Cardiac fibroblast (primary cell): Measurements from ENCODE around the gene CLHC1.
"Not testable (repeated sequence)": the region's sequence is repeated elsewhere in the genome, so short reads cannot be mapped to it uniquely, and the experiment has no call there.

Source experiments
- DNase-seq, 2 donors: peaks; one replicate each; pipeline versions ENCODE4 v3.0.0 to v3.0.0-alpha.2; 2010; ENCODE audit warnings: low read depth in 2 of 2
- H3K4me3 ChIP-seq, 2 donors: replicated peaks in 1 of 2; 1 replicate in 1 of 2; 2 replicates in 1 of 2; pipeline ENCODE4 v1.5.1; 2011; ENCODE audit warnings: low read depth in 2 of 2, low read length in 2 of 2, mild to moderate bottlenecking in 2 of 2, moderate library complexity in 1 of 2
- TF ChIP-seq, protein P1 (sequence below): IDR thresholded peaks from one replicate; pipeline ENCODE4 v1.5.1; 2011; ENCODE audit warnings: low read depth, mild to moderate bottlenecking, low read length, inconsistent platforms

The CLHC1 gene

DNA sequence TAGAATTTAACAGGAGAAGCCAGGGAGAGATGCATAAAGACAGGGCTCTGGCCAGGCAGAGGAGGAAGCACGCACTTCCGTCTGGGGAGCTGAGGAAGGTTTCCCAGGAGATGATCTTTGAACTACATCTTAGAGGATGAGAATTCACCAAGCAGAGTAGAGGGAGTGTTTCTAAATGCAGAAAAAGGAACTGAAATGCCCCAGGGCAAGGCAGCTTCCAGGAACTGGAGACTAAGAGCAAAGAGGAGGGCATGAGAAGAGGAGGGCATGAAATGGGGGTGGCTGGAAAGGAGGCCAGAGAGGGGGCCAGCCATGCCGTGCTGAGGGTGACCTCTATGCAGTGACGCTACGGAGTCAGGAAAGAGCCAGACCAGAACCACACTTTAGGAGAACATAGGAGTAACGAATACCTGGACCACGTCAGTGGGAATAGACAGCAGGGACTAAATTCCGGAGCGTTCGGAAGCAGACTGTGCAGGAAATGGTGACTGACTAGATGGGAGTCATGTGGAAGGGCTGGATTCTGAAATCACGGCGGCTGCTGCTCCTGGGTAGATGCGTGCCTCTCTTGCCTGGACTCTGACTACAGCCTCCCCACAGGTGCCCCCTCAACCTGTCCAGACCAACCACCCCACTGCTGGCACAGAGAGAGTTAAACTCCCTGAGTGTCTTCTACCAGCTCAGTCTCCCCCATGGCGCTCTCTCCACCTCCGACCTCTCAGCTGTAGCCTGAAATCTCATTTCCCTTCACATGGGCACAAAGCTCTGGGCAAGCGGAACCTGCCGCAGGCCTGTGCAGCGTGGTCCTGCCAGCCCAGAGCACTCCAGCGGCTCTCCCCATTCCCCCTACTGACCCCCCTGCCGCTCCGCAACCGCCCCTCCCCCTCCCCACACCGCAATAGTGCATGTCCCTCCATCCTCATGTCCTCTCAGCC lies 94.8 kb downstream of the CLHC1 start:
- H3K4me3 ChIP-seq, result no peak overlapping the region
- DNase-seq, result no peak
- TF ChIP-seq, protein P1, sequence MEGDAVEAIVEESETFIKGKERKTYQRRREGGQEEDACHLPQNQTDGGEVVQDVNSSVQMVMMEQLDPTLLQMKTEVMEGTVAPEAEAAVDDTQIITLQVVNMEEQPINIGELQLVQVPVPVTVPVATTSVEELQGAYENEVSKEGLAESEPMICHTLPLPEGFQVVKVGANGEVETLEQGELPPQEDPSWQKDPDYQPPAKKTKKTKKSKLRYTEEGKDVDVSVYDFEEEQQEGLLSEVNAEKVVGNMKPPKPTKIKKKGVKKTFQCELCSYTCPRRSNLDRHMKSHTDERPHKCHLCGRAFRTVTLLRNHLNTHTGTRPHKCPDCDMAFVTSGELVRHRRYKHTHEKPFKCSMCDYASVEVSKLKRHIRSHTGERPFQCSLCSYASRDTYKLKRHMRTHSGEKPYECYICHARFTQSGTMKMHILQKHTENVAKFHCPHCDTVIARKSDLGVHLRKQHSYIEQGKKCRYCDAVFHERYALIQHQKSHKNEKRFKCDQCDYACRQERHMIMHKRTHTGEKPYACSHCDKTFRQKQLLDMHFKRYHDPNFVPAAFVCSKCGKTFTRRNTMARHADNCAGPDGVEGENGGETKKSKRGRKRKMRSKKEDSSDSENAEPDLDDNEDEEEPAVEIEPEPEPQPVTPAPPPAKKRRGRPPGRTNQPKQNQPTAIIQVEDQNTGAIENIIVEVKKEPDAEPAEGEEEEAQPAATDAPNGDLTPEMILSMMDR, result no peak

DNA sequence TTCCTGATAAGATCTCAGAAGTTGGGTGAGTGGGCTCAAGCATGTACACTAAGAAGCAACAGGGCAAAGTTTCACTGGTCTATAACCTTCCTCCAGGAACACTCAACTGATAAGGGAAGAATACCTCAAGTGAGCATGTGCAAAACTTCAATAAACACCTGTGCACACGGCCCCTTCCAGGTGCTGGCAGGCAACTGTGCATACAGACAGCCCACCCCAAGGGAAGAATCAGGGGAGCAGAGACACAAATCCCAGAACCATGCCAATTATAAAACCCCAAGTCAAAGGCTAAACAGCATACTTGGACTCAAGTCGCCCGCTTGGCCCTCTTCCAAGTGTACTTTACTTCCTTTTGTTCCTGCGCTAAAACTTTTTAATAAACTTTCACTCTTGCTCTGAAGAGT lies 96.0 kb downstream of the CLHC1 start:
- TF ChIP-seq, protein P1, result no peak
- no peak for DNase-seq
- H3K4me3 ChIP-seq, result no peak overlapping the region

DNA sequence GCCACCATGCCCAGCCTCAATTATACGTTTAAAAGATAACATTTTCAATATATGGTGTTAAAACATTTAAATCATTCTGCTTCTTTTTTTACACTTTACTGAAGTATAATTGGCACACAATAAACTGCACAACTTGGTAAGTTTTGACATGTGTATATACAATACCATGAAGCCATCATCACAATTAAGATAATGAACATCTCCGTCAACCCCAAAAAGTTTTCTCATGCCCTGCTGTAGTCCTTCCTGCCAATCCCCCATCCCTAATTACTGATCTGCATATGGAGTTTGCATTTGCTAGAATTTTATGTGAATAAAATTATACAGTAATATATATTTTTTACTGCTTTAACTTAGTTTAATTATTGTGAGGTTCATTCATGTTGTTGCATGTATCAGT lies 96.6 kb downstream of the CLHC1 start:
- H3K4me3 ChIP-seq, result no peak overlapping the region
- TF ChIP-seq, protein P1, result no peak
- no peak for DNase-seq

- no peak overlapping the region for H3K4me3 ChIP-seq
- DNase-seq, result no peak
- TF ChIP-seq, protein P1, result no peak
Observed at GRCh38 chr2:55134316-55134706, 97.8 kb downstream of the CLHC1 start.

GRCh38 chr2:55133467-55134315 lies 98.4 kb downstream of the CLHC1 start:
- peak overlapping the region; percentile 14 to 44 for H3K4me3 ChIP-seq
- DNase-seq, result peak; percentile 96 to 97
- TF ChIP-seq, protein P1, result no peak

GRCh38 chr2:55130849-55131248 lies 101.2 kb downstream of the CLHC1 start:
- DNase-seq, result no peak
- no peak overlapping the region for H3K4me3 ChIP-seq
- TF ChIP-seq, protein P1, result no peak

DNA sequence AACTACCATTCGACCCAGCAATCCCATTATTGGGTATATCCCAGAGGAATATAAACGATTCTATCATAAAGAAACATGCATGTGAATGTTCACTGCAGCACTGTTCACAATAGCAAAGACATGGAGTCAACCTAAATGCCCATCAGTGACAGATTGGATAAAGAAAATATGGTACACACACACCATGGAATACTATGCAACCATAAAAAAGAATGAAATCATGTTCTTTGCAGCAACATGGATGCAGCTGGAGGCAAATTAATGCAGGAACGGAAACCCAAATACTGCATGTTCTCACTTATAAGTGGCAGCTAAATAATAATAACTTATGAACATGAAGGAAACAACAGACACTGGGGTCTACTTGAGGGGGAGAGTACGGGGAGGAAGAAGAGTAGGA lies 105.5 kb downstream of the CLHC1 start:
- DNase-seq, H3K4me3 ChIP-seq: not testable (repeated sequence)
